Subcutaneous preadipocyte (primary cell): ENCODE data around the gene CHN2. TPM values are rescaled to one million over a fixed set of nuclear protein-coding genes. Genes with fewer than 3 reads are reported as not detected.

Experiments used
- total RNA-seq: library from RNA; depleted of rRNA; stranded (reverse); fragments of >200 nt; gene quantifications from 2 replicates; pipeline ENCODE4 v1.2.3, GENCODE V29; 2012

Gene CHN2
- under 0.01 and 0.78 TPM in 2 replicates for total RNA-seq

GRCh38 chr7:29194594-29195427 lies at the start of gene CHN2:
TSS of gene CHN2 (plus strand) at chr7:29194775.

GRCh38 chr7:29146057-29146706 lies 48.4 kb upstream of the CHN2 start, which contains the start of gene CPVL:
TSS of gene CPVL (minus strand) at chr7:29146537. CDS start at chr7:29121061, 25,476 bp downstream.

Other genes starting within 250 kb of the CHN2 start
- 0.20 and 0.73 TPM in 2 replicates for gene TRIL, start 236.4 kb upstream of the CHN2 start, total RNA-seq
- 0.98 and 2.6 TPM in 2 replicates for gene CPVL, start 48.2 kb upstream of the CHN2 start, total RNA-seq